GM18511 (cell line): ENCODE measurements around the gene KLF6.

Experiments
- ATAC-seq: cut with Tn5 transposase; IDR thresholded peaks from one replicate; pipeline ENCODE4 v1.9.1; 2021; ENCODE audit warnings: mild to moderate bottlenecking, moderate library complexity; ENCODE audit not compliant: unreplicated experiment

Gene KLF6

GRCh38 chr10:3775696-3776551, 9.1 kb downstream of the KLF6 start:
- no peak for ATAC-seq

- ATAC-seq: no peak
Measured at GRCh38 chr10:3774814-3775695, 10.0 kb downstream of the KLF6 start.

GRCh38 chr10:3774018-3774813, 10.8 kb downstream of the KLF6 start:
- ATAC-seq: no peak

GRCh38 chr10:3773460-3774017, 11.5 kb downstream of the KLF6 start:
- no peak for ATAC-seq

GRCh38 chr10:3772361-3773171, 12.4 kb downstream of the KLF6 start:
- no peak for ATAC-seq

- no peak for ATAC-seq
Measured at GRCh38 chr10:3770611-3771110, 14.3 kb downstream of the KLF6 start.

GRCh38 chr10:3769556-3769955, 15.5 kb downstream of the KLF6 start:
- ATAC-seq: no peak

- ATAC-seq: no peak
Measured at GRCh38 chr10:3766046-3766756, 18.8 kb downstream of the KLF6 start.

- peak; percentile 34 for ATAC-seq
Measured at GRCh38 chr10:3765146-3765545, 19.9 kb downstream of the KLF6 start.

- ATAC-seq: peak; percentile 2
Measured at GRCh38 chr10:3764626-3765112, 20.3 kb downstream of the KLF6 start.

- no peak for ATAC-seq
Measured at GRCh38 chr10:3763852-3764625, 21.0 kb downstream of the KLF6 start.

GRCh38 chr10:3763035-3763456, 22.0 kb downstream of the KLF6 start:
- ATAC-seq: no peak

- ATAC-seq: no peak
Measured at GRCh38 chr10:3762309-3762708, 22.7 kb downstream of the KLF6 start.

GRCh38 chr10:3761904-3762303, 23.1 kb downstream of the KLF6 start:
- no peak for ATAC-seq

- peak; percentile 57 for ATAC-seq
Measured at GRCh38 chr10:3761021-3761686, 23.9 kb downstream of the KLF6 start.

GRCh38 chr10:3760083-3760482, 24.9 kb downstream of the KLF6 start:
- ATAC-seq: no peak

- no peak for ATAC-seq
Measured at GRCh38 chr10:3759397-3759796, 25.6 kb downstream of the KLF6 start.
